Mesenteric fat pad (tissue), 1 donor: ENCODE measurements around the gene ADORA2B. TPM values are rescaled to one million over a fixed set of nuclear protein-coding genes. Genes with fewer than 3 reads are reported as not detected.

Experiments used
- total RNA-seq: library from RNA; stranded (reverse); fragmentation: NEBNext Ultra II Directional; extraction: Animal tissue kit (Norgen Biotek cat#: 25700); gene quantifications from one replicate; pipeline ENCODE4 v1.2.1, GENCODE V29; 2021
- donor health status: DM: yes; HTN: yes; CAD: no.

ADORA2B gene
- total RNA-seq, 1 donor from 2014 or later, result 0.55 TPM

Other genes with a start within 250 kb of the ADORA2B start
- gene ZNF286A, start 245.4 kb upstream of the ADORA2B start, total RNA-seq, result 9.4 TPM
- gene TBC1D26, start 212.8 kb upstream of the ADORA2B start, total RNA-seq, result not detected
- 34.0 TPM for gene ZSWIM7, start 54.6 kb downstream of the ADORA2B start, total RNA-seq
- 27.0 TPM for gene TTC19, start 54.7 kb downstream of the ADORA2B start, total RNA-seq